Liver (tissue), 9 donors: ENCODE measurements around the gene ABHD10. TPM values are rescaled to one million over a fixed set of nuclear protein-coding genes. Genes with fewer than 3 reads are reported as not detected.

Experiments used
- DNase-seq: peaks from one replicate; pipeline ENCODE4 v3.0.0-alpha.2; 2017; ENCODE audit warnings: low spot score
- H3K27ac ChIP-seq, 2 donors: one replicate each; pipeline ENCODE4 v1.7.0; 2013; ENCODE audit warnings: inconsistent platforms in 2 of 2, low read length in 2 of 2, control low read depth in 1 of 2, low read depth in 1 of 2, mild to moderate bottlenecking in 1 of 2
- H3K27me3 ChIP-seq, 4 donors: one replicate each; pipeline versions ENCODE4 v1.6.1 to v1.7.0; 2013; ENCODE audit warnings: low read length in 3 of 4, inconsistent platforms in 1 of 4, mild to moderate bottlenecking in 1 of 4, moderate library complexity in 1 of 4; ENCODE audit not compliant: control insufficient read depth in 4 of 4, insufficient read depth in 4 of 4
- H3K36me3 ChIP-seq, 4 donors: one replicate each; pipeline versions ENCODE4 v1.6.1 to v1.7.0; 2013; ENCODE audit warnings: low read length in 3 of 4, mild to moderate bottlenecking in 3 of 4, low read depth in 1 of 4, moderate library complexity in 1 of 4; ENCODE audit not compliant: control insufficient read depth in 4 of 4, insufficient read depth in 3 of 4
- H3K4me1 ChIP-seq, 4 donors: one replicate each; pipeline versions ENCODE4 v1.6.1 to v1.7.0; 2013; ENCODE audit warnings: low read length in 3 of 4, mild to moderate bottlenecking in 3 of 4, moderate library complexity in 1 of 4; ENCODE audit not compliant: control insufficient read depth in 4 of 4, insufficient read depth in 4 of 4
- H3K4me3 ChIP-seq, 3 donors: one replicate each; pipeline versions ENCODE4 v1.6.1 to v1.7.0; 2013; ENCODE audit warnings: low read length in 3 of 3, control low read depth in 1 of 3, low read depth in 1 of 3, mild to moderate bottlenecking in 1 of 3
- H3K9ac ChIP-seq, 2 donors: one replicate each; pipeline ENCODE4 v1.7.0; 2013; ENCODE audit warnings: low read length in 2 of 2, mild to moderate bottlenecking in 2 of 2, moderate library complexity in 2 of 2, control low read depth in 1 of 2, low read depth in 1 of 2
- H3K9me3 ChIP-seq, 4 donors: one replicate each; pipeline versions ENCODE4 v1.6.1 to v1.7.0; 2013; ENCODE audit warnings: low read length in 3 of 4; ENCODE audit not compliant: control insufficient read depth in 4 of 4
- ATF3 ChIP-seq: IDR thresholded peaks from 2 replicates; pipeline ENCODE4 v1.6.1; 2016; ENCODE audit warnings: antibody characterized with exemption
- CTCF ChIP-seq: fragments of 150-350 bp; IDR thresholded peaks from 2 replicates; pipeline ENCODE4 v1.5.1; 2017; ENCODE audit warnings: improper control_type of control experiment, low read depth, low read length; ENCODE audit not compliant: missing input control
- EGR1 ChIP-seq, 2 donors: IDR thresholded peaks; 2 replicates each; pipeline ENCODE4 v1.6.1; 2016 to 2018; ENCODE audit warnings: antibody characterized with exemption in 2 of 2, low read depth in 2 of 2
- FOXA1 ChIP-seq: IDR thresholded peaks from 2 replicates; pipeline ENCODE4 v1.6.1; 2016; ENCODE audit warnings: antibody characterized with exemption
- FOXA2 ChIP-seq: IDR thresholded peaks from 2 replicates; pipeline ENCODE4 v1.6.1; 2016; ENCODE audit warnings: antibody characterized with exemption
- GABPA ChIP-seq, 2 donors: IDR thresholded peaks in 1 of 2; conservative IDR thresholded peaks in 1 of 2; 2 replicates each; pipeline ENCODE4 v1.6.1; 2016; ENCODE audit warnings: antibody characterized with exemption in 2 of 2, mild to moderate bottlenecking in 1 of 2, moderate library complexity in 1 of 2
- HNF4A ChIP-seq, 2 donors: conservative IDR thresholded peaks; 2 replicates each; pipeline ENCODE4 v1.6.1; 2016; ENCODE audit warnings: antibody characterized with exemption in 2 of 2, mild to moderate bottlenecking in 2 of 2
- HNF4G ChIP-seq: IDR thresholded peaks from 2 replicates; pipeline ENCODE4 v1.6.1; 2016; ENCODE audit warnings: antibody characterized with exemption
- JUND ChIP-seq, 2 donors: IDR thresholded peaks; 2 replicates each; pipeline ENCODE4 v1.6.1; 2016; ENCODE audit warnings: antibody characterized with exemption in 2 of 2
- MAX ChIP-seq: IDR thresholded peaks from 2 replicates; pipeline ENCODE4 v1.6.1; 2016; ENCODE audit warnings: antibody characterized with exemption
- NR2F2 ChIP-seq: IDR thresholded peaks from 2 replicates; pipeline ENCODE4 v1.6.1; 2016; ENCODE audit warnings: antibody characterized with exemption
- RAD21 ChIP-seq, 2 donors: IDR thresholded peaks; 2 replicates each; pipeline ENCODE4 v1.6.1; 2016; ENCODE audit warnings: antibody characterized with exemption in 2 of 2, mild to moderate bottlenecking in 2 of 2
- REST ChIP-seq: IDR thresholded peaks from 2 replicates; pipeline ENCODE4 v1.6.1; 2016; ENCODE audit warnings: antibody characterized with exemption, mild to moderate bottlenecking
- RXRA ChIP-seq, 2 donors: IDR thresholded peaks; 2 replicates each; pipeline ENCODE4 v1.6.1; 2017 to 2018; ENCODE audit warnings: antibody characterized with exemption in 2 of 2, mild to moderate bottlenecking in 1 of 2
- SP1 ChIP-seq: IDR thresholded peaks from 2 replicates; pipeline ENCODE4 v1.6.1; 2018; ENCODE audit warnings: antibody characterized with exemption, mild to moderate bottlenecking
- TAF1 ChIP-seq: conservative IDR thresholded peaks from 2 replicates; pipeline ENCODE4 v1.6.1; 2016; ENCODE audit warnings: antibody characterized with exemption, mild to moderate bottlenecking
- YY1 ChIP-seq: IDR thresholded peaks from 2 replicates; pipeline ENCODE4 v1.6.1; 2016; ENCODE audit warnings: antibody characterized with exemption, mild to moderate bottlenecking
- WGBS: extraction: QIAGEN DNeasy Blood & Tissue Kit; methylation state at CpG from one replicate; pipeline ENCODE4 v1.1.7; 2013; 5-methylcytosine and 5-hydroxymethylcytosine counted together
- polyA plus RNA-seq, 2 donors: library from polyadenylated mRNA; stranded (reverse) in 1 of 2; unstranded in 1 of 2; fragments of 200-250 nt in 1 of 2; fragments of >200 nt in 1 of 2; fragmentation: Nextera tagmentation in 1 of 2; extraction: Ambion mirVana in 1 of 2; gene quantifications; one replicate each; pipeline versions ENCODE4 v1.2.1 to v1.2.3, GENCODE V29; 2013 to 2015
- total RNA-seq, 2 donors: library from RNA; depleted of rRNA; stranded (reverse); fragments of >200 nt; gene quantifications; one replicate each; pipeline ENCODE4 v1.2.3, GENCODE V29; 2014
- TF ChIP-seq, protein P1 (sequence below): IDR thresholded peaks from 2 replicates; pipeline ENCODE4 v1.6.1; 2016; ENCODE audit warnings: antibody characterized with exemption
- donor health status: healthy.
- donor health status: healthy.
- donor health status: healthy.
- donor health status: healthy.
- donor health status: healthy.

Gene ABHD10
- total and polyA plus RNA-seq, 4 donors, result 15.1 to 22.1 (median 18.9) TPM

DNA sequence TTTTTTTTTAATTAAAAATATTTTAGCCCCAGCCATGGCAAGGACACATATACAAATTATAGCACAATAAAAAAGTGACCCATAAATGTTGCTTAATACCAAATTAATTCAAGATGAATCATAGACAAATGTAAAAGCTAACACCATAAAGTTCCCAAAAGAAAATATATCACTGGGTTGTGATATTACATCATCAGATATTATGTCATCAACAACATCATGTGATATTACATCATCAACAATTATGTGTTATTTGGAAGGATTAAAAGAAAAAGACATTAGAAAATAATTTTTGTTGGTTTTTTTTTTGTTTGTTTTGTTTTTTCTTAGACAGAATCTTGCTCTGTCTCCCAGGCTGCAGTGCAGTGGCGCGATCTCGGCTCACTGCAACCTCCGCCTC, 34.5 kb upstream of the ABHD10 start:
- H3K36me3 ChIP-seq, result peaks cover 3 to 39% (median 31%) of the 10 kb centered on the region in 4 donors
- H3K27ac ChIP-seq, result no peak overlapping the region
- TF ChIP-seq HNF4A (conservative IDR thresholded peaks at IDR 0.05) (no peak), TAF1 (no peak), JUND (IDR thresholded peaks at IDR 0.05) (no peak), GABPA (IDR thresholded peaks at IDR 0.05 in 1 of 2, conservative IDR thresholded peaks at IDR 0.05 in 1 of 2) (no peak), RXRA (IDR thresholded peaks at IDR 0.05) (no peak), MAX (no peak), EGR1 (IDR thresholded peaks at IDR 0.05; ENCODE audit: low read depth in 2 of 2) (no peak), SP1 (no peak), REST (no peak), RAD21 (IDR thresholded peaks at IDR 0.05) (no peak), ATF3 (no peak), FOXA1 (no peak), NR2F2 (no peak)
- TF ChIP-seq, protein P1, sequence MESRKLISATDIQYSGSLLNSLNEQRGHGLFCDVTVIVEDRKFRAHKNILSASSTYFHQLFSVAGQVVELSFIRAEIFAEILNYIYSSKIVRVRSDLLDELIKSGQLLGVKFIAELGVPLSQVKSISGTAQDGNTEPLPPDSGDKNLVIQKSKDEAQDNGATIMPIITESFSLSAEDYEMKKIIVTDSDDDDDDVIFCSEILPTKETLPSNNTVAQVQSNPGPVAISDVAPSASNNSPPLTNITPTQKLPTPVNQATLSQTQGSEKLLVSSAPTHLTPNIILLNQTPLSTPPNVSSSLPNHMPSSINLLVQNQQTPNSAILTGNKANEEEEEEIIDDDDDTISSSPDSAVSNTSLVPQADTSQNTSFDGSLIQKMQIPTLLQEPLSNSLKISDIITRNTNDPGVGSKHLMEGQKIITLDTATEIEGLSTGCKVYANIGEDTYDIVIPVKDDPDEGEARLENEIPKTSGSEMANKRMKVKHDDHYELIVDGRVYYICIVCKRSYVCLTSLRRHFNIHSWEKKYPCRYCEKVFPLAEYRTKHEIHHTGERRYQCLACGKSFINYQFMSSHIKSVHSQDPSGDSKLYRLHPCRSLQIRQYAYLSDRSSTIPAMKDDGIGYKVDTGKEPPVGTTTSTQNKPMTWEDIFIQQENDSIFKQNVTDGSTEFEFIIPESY, result no peak
- no peak for DNase-seq
- no peaks in the 10 kb centered on the region for H3K4me1 ChIP-seq
- WGBS, result 98% methylated on average over 4 of the region's 4 CpGs
- H3K4me3 ChIP-seq, result no peak overlapping the region
- H3K27me3 ChIP-seq, result no peaks in the 10 kb centered on the region
- H3K9ac ChIP-seq, result no peak overlapping the region
- H3K9me3 ChIP-seq, result no peaks in the 10 kb centered on the region

- 82% methylated on average over 1 of the region's 1 CpG for WGBS
- no peak overlapping the region for H3K27ac ChIP-seq
- no peak for DNase-seq
- TF ChIP-seq HNF4A (conservative IDR thresholded peaks at IDR 0.05) (no peak), NR2F2 (no peak), TAF1 (no peak), FOXA1 (no peak), JUND (IDR thresholded peaks at IDR 0.05) (no peak), ATF3 (no peak), RXRA (IDR thresholded peaks at IDR 0.05) (no peak), YY1 (no peak), SP1 (no peak), MAX (no peak), FOXA2 (no peak), HNF4G (no peak), CTCF (no peak)
- TF ChIP-seq, protein P1, result no peak
Measured at GRCh38 chr3:111947231-111947630, 31.6 kb upstream of the ABHD10 start.

More at GRCh38 chr3:111947231-111947630, 31.6 kb upstream of the ABHD10 start:
- no peaks in the 10 kb centered on the region for H3K27me3 ChIP-seq
- H3K9ac ChIP-seq, result no peak overlapping the region
- no peaks in the 10 kb centered on the region for H3K9me3 ChIP-seq
- H3K4me3 ChIP-seq, result no peak overlapping the region
- H3K4me1 ChIP-seq, result no peaks in the 10 kb centered on the region
- peaks cover 2 to 26% (median 10%) of the 10 kb centered on the region in 4 donors for H3K36me3 ChIP-seq
